Stimulated activated CD8-positive, alpha-beta memory T cell treated with anti-CD3 and anti-CD28 coated beads, Interleukin-15, amount 100 ng/mL, for 1 hour (primary cell): Measurements from ENCODE around the gene C2orf92.
"Not testable (repeated sequence)": the region's sequence is repeated elsewhere in the genome, so short reads cannot be mapped to it uniquely, and the experiment has no call there.

Source experiments
- DNase-seq: peaks from one replicate; pipeline ENCODE4 v3.0.0-alpha.2; 2020; ENCODE audit warnings: low read depth

C2orf92 gene

DNA sequence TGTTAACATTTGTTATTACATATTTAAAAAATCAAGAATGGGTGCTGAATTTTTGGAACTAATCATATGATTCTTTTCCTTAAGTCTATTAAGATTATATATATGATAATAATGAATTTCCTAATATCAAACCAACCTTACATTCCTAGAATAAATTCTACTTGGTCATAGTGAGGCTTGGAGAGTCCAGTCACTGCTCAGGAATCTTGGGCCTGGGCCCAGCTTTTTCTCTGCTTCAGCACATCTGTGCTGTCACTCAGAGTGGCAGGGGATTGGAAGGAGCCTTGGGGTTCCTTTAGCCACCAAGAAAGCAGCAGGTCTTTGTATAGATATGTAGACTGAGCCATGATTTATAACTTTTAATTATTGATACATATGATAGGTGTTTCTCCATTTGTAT lies 24.0 kb downstream of the C2orf92 start:
- DNase-seq = no peak

DNA sequence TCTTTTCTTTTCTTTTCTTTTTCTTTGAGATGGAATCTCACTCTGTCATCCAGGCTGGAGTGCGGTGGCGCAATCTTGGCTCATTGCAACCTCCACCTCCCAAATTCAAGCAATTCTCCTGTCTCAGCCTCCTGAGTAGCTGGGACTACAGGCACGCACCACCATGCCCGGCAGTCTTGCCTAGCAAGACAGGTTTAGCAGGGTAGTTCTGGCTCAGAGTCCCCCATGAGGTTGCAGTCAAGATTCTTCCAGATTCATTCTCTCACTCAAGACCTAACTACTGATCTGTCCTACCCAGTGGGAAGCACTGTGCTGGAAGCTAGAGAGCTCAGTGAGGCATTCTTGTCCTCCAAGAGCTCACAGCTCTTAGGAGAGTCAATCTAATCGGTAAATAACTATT lies 26.2 kb downstream of the C2orf92 start:
- DNase-seq = no peak

DNA sequence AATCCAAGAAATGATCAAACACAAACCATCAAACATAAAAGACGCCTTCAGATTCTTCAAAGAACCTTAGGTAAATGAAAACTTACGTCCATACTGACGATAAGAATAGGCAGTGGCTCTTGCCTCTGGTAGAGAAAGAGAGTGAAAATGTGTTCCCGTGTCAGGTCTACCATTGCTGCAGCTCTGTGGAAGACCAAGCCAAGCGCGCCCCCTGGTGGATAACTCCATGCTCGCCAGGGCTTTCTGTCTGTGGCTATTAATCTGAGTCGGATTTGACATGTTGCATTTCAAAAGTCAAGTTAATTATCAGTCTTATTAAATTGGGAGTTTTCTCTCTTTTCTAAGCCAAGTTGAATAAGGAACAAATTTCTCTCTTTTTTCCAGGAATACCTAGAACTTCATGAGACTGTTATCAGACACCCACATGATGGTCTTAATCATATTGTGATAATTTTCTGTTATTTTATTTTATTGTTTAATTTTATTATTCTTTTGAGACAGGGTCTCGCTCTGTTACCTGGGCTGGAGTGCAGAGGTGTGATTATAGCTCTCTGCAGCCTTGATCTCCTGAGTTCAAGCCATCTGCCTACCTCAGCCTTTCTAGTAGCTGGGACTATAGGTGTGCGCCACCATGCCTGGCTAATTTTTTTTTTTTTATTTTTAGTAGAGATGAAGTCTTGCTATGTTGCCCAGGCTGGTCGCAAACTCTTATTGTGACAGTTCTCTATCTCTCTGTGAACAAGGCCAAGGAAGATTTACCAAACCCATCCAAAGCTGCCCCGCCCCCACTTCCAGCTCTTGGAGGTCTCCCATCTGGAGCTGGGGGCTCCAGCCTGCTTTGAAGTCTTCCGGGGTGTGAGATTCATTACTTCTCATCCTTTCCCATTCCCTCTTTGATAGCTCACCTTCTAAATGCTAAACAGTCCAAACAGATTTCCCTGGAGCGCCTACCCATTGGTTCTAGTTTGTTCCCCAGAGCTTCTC lies 28.0 kb downstream of the C2orf92 start:
- DNase-seq = peak; percentile 96

DNA sequence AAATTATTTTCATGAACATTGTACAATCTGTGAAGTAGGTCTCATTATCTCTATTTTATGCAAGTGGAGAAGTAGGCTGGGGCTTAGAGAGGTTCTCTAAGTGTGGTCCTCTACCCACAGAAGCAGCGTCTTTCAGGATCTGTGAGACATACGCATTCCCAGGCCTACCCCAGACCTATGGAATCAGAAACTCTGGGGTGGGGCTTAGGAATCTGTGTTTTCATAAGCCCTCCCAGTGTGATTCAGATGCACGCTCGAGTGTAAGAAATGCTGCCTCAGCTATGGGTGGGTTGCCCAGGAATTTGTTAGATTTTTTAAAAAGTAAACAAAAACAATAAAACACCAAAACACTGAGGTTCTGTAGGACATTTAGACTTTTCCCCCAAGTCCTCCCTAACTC lies 29.0 kb downstream of the C2orf92 start:
- no peak for DNase-seq

DNA sequence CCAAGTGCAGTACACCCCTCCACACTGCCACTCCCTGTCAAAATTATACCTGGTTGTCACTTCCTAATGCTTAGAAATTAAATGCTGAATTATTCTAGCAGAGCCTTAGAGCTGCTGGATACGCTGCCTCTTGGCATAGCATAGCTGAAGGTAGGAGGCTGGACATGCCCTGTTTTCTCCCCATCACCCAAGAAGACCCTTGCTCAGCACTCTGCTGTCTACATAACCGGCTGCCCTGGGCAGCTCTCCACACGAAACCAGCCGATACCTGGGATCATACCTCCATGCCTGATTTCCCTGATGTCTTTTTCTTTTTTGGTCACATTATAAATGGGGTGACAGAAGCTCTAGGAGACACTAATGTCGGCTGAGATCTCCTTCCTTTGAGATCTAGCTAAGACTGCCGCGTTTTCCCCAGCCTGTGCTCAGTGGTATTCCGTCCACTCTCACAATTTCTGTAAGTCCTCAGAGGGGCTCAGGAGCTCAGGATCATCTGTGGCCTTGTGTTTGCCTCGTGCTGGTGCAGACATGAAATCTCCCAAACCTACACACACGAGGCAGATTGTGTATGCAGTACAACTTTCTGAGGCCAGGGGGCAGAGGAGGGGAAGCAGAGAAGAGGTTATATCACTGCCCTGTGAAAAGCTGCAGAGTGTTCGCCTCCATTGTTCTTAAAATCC lies 30.4 kb downstream of the C2orf92 start:
- peak; percentile 59 for DNase-seq

DNA sequence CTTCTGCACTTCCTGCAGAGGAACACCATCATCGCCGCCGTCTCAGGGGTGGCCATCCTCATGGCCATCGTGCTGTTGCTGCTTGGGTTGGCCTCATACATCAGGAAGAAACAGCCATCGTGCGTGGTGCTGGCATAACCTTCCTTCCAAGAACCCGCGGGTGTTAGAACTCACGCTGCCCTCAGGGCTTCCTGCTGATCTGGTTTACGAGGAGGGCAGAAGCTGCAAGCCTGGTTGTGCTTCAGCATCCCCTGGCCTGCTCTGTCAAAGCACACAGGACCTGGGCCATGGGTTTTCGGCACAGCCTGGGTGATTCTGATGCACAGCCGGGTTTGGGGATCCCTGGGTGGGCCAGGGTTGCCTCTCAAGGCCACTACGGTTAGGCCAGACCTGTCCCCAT lies 31.7 kb downstream of the C2orf92 start:
- DNase-seq = no peak

DNA sequence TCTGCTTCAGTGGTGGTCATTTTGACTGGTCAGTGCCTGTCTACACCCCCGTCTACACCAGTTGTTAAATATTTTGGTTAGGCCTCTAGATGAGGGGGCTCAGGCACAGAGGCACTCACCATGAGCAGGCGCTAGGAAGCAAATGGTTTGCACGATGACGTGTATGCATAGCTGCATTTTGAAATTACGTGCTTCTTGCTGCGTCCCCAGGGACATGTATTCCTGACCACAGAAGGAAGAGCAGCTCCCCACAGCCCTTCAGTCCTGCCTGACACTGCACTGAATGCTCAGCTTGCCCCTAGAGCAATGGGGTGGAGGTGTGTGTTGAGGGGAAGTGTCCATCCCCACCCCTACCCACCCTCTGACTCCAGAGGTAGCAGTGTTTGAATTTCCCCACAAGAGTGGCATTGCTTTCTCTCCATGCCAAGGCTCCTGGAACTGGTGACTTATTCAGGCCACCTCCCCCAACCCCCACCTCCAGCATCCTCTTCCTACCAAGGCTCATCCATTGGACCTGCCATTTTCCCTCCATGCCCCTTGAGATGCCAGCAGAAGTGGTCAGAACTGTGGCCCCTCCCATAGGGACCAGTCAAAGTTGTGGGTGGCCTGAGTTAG lies 32.4 kb downstream of the C2orf92 start:
- no peak for DNase-seq

DNA sequence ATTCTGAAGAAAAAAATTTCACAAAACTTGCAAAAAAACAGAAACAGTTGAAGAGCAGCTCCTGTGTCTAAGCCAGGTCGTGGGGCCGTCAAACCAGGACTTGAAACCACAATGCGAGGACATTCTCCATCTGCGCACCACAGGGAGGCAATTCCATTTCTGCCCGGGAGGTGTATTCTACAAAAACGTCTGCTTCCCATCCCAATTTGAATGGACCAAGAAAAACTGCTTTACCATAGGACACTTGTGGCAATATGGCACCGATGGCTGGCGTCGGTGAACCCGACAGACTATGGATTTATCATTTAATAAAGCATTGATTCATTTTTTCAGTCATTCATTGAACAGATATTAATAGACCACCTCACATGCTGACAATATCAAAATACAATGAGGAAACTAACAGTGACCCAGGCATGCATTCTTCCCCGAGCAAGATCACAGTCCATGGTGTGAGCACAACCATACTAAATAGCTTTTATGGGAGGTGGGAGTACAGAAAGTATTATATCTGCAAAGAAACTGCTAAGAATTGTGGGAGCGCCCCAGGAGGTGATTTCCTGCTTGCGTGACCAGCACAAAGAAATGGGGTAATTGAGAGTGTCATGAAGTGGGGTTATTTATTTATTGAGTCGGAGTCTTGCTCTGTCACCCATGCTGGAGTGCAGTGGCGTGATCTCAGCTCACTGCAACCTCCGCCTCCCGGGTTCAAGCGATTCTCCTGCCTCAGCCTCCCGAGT lies 33.4 kb downstream of the C2orf92 start:
- DNase-seq = no peak

DNA sequence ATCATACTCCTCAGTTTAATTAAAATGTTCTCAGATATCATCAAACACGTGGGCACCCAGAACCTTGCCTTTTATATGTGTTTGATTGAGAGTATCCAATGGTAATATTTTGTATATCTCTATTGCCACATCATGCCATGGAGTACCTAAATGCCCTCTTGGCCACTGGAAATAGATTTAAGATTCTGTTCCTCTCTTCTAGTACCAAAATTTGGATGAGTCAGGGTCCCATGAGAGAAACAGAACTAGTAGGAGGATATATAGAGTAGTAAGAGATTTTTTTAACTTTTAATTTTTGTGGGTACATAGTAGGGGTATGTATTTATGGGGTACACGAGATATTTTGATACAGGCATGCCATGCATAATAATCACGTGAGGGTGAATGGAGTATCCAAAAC lies 34.2 kb downstream of the C2orf92 start:
- no peak for DNase-seq

DNA sequence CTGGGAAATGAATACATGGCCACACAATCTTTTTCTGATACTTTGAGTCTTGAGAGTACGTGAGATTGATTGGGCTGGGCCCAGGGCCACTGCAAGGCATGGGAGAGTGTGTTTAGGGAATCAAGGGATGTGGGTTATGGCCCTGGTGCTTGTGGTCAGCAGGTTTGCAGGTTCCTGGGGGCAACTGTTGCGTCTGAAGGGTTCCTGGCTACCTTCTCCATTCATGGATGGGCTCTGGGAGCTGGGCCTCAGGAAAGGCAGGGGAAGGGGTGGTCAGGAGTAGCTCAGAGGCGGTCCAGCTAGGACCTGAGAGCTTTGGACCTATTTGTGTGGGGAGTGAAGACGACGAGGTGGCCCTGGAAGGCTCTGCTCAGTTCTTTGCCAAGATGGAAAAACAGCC lies 35.5 kb downstream of the C2orf92 start:
- DNase-seq = no peak

DNA sequence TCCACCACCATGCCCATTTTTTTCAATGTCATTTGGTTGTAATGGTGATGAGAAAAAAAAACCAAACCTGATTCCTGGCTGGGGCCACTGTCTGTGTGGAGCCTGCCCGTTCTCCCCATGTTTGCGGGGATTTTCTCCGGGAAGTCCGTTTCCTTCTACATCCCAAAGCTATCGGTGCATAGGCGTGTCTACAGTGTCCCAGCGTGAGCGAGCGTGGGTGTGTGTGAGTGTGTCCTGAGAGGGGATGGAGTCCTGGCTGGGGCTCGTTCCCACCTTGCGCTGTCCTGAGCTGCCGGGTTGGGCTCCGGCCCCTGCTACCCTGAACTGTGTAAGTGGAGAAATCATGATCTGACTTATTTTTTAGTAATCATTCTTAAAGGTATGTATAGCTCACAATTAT lies 36.6 kb downstream of the C2orf92 start:
- no peak for DNase-seq

DNA sequence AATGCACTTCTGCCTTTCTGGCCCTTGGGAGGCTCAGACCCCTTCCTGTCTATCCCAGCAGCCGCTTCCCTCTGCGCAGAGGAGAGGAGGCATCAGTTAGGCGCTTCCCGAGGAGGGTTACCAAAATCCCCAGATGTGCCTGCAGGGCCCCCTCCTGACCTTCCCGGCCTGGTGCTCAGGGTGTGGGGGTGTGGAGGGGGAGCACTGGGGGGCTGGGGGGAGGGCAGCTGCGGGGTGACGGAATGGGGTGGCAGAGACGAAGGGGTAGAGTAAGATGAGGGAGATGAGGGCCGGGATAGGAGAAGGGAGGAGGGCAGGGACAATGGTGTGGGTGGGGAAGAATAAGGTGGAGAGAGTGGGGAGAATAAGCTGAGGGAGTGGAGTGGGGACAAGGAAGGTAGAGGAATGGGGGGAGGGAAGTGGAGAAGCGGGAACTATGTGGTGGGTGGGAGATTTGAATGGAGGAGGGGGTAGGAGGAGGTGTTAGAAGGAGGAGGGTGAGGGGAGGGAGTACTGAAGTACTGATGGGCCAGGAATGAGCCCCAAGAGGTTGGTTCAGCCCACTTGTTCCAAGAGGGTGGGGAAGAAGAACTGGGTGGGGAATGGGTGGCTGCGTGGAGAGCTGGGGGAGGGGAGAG lies 37.3 kb downstream of the C2orf92 start:
- no peak for DNase-seq

DNA sequence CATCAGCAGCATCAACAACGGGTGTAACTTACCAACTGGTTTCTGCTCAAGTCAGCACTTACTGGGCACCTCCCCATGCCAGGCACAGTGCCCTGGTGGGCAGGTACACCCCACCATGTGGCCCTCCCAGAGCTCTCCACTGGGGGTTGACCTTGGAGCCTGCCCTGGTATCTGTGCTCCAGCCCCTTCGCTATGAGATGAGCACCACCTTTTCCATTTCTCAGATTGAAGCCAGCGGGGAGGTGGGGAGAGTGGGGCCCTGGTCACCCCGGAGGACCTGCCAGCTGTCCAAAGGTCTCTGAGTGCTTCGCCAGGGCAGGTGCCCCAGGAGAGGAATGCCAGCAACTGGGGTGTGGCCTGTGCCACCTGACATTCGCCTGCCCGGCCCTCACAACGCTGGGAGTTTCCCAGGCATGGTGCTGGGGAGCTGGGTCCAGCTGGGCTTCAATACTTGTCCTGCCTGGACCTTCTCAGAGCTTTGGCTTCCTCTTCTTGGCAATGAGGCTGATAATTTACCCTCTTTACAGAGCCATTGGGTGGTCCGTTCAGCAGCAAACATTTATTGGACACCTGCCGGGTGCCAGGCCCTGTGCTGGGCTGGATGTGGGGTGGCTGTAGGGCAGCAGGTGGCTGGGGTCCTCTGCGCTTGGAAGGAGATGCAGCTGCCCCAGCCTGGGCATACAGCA lies 38.0 kb downstream of the C2orf92 start:
- DNase-seq = no peak

DNA sequence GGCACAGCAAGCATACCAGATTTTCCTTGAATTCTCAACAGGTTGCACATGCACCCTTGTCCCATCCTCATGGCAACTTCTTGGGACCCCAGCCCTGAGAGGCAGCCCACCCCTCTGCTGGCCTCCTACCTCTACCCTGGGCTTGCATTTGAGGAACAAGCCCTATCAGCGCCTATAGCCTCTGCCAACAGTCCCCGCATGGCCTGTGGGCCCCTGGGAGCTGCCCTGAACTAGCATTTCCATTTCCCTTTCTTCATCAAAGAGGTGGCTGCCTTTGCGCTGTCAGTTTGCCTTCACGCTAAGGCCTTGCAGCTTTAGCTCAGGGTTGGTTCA lies 38.5 kb downstream of the C2orf92 start:
- no peak for DNase-seq

DNA sequence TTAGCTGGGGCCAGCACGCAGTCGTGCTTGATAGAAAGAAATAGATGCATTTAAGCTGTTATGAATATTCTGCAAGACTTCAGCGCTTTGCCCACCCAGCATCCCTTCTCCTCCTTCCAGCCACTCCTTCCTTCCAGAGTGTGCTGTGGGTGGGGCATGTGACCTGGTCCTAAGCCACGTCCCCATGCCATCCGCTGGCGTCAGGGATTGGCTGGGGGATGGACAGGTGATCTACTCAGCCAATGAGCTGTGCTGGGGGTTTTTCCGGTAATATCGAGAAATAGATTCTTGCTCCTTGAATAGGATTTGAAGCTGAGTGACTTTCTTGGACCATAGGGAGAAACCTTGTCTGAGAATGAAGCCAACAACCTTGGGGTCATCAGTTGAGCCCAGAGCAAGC lies 39.1 kb downstream of the C2orf92 start:
- no peak for DNase-seq

DNA sequence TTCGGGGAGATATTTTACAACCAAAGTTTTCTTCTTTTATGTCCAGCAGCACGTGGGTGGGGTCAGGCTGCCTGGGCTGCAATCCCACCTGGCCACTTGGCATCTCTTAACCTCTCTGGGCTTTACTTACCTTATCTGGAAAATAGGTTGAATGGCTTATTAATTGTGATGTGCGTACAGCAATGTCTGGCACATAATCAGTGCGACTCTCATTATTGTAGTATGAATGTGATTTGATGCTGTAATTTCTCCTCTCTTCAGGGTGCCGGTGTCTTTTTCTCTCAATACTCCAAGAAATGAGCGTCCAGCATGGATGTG lies 41.8 kb downstream of the C2orf92 start:
- DNase-seq = no peak

DNA sequence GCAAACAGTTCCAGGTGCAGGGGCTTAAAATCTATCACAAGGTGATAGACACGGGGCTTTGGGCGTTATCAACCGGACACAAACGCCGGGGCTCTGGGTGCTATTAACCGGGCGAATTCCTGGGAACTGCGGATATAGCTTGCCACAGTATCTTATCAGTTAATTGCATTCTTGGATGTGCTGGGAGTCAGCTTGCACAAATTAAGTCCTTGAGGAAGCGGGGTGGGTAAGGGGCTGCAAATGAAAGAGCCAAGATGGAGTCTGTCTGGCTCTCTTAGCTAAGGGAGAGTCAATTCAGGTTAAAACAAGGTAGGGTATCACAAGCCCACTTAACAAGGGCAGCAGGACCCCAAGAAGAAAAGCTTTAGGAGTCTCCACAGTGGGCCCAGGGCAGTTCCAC lies 42.7 kb downstream of the C2orf92 start:
- DNase-seq = not testable (repeated sequence)

DNA sequence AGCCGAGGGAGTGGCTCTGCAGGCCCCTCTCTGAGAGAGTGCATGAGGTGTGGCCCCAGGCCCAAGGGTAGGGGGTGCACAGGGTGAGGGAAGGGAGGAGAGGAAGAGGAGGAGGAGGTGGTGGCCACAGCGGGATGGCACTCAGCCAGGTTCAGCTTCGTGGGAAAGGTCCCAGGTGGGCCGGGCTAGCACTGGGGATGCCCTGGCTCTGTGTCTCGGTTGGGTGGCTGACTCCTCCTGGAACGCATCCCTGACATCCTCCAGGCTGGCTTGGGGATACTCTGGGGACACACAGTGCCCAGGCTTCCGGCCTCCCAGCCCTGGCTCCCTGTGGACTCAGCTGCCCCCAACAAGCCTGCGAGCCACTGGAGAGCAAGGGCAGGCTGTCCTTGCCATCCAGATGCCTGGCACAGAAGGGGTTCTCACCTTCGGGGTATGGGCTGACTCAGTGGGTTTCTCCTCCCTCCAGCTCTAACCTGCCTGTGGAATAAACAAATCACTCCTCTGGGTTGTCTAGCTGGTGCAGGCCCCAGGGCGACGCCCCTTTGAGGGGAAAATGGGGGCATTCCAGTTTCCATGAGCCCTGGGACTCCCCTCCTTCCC lies 43.3 kb downstream of the C2orf92 start:
- DNase-seq = no peak

DNA sequence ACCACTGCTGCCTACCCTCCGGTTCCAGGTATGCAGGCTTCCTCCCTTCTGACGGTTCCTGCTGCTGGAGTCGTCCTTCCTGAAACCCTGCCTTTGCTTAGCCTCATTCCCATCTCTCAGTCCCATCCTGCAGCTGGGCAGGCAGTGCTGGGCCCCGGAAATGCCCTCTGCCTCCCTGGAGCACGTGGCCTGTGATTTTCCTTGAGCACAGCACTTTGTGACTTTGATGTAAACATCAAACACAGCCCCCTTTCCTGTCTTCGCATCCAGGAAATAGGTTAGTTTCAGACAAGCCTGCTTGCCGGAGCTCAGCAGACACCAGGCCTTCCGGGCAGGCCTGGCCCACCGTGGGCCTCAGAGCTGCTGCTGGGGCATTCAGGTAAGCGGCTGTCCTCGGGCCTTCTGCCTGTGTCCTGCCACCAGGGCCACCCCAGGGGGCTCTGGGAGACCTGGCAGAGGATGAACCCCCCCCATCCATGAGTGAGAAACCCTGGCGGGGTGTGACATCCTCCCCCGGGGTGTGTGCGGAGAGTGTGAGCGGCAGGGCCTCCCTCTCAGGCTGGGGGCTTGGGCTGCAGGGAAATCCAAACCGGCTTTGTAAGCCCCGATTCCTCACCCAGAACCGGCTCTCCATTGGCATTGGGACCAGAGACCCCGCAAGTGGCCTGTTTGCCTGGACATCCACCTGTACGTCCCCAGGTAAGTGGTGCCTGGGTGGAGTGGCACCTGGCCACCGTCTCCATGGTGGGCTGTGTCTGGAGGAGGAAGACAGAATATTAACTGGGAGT lies 44.0 kb downstream of the C2orf92 start, which contains the start of gene ZAP70:
ZAP70 (plus strand) TSS at position 281 of the 788 bp plus-strand sequence. CDS start 10,461 bp downstream, outside the sequence.
- DNase-seq = no peak
